Skeletal muscle satellite cell (primary cell): ENCODE data around the gene CBX2.

ENCODE experiments used
- H3K27me3 ChIP-seq: 2 replicates; pipeline ENCODE4 v1.7.0; 2013; ENCODE audit warnings: low read length; ENCODE audit not compliant: control insufficient read depth, insufficient read depth
- H3K36me3 ChIP-seq: 2 replicates; pipeline ENCODE4 v1.7.0; 2013; ENCODE audit warnings: mild to moderate bottlenecking, control low read depth, low read length; ENCODE audit not compliant: insufficient read depth
- H3K4me1 ChIP-seq: 2 replicates; pipeline ENCODE4 v1.7.0; 2013; ENCODE audit warnings: low read length; ENCODE audit not compliant: control insufficient read depth, insufficient read depth
- H3K4me2 ChIP-seq: 2 replicates; pipeline ENCODE4 v1.7.0; 2013; ENCODE audit warnings: mild to moderate bottlenecking, low read length
- H3K4me3 ChIP-seq: 2 replicates; pipeline ENCODE4 v1.7.0; 2013; ENCODE audit warnings: low read length
- H3K9ac ChIP-seq: 2 replicates; pipeline ENCODE4 v1.7.0; 2013; ENCODE audit warnings: mild to moderate bottlenecking, low read depth, low read length, moderate library complexity
- H3K9me3 ChIP-seq: replicated peaks from 2 replicates; pipeline ENCODE4 v1.7.0; 2013; ENCODE audit warnings: mild to moderate bottlenecking, control low read depth, low read length

Gene CBX2

DNA sequence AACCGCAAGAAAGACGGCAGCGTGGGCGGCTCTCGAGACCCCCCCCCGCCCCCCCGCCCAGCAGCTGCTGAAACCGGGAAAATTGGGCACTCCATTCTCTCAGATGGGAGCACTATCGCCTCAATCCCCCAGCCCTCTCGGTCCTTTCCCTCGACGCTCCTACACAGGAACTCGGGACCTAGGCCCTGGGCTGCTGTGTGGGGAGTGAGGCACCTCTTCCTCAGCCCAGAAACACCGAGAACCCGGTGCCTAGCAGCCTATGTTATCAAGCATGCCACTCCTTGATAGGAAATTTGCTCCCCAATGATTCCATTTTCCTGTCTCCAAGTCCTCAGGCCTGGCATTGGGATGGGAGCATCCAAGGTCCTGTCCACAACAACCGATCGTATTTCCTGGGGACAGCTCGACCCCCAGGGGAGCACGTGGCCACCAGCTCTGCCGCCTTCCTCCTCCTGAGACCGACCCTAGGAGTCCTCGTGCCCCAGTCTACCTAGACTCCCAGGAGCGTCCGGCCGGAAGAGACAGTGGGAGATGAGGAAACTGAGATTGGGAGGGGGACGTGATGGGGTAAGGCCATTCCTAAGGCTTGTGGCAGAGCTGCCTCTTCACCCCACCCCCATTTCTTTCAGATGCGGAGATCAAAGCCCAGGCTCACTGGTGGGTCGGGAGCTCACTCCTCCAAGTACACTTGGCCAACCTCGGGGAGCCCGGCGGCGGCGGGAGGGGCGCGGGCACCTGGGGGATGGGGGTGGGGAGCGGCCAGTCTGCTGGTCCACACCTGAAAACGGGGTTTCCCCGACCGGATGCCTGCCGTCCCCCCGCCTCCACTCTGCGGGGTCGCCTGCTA lies 36.4 kb downstream of the CBX2 start:
- H3K36me3 ChIP-seq, result no peaks in the 10 kb centered on the region
- no peaks in the 10 kb centered on the region for H3K9me3 ChIP-seq
- H3K9ac ChIP-seq, result no peak overlapping the region
- H3K4me2 ChIP-seq, result peak overlapping the region; percentile 81
- H3K27me3 ChIP-seq, result peaks cover 75% of the 10 kb centered on the region
- peaks cover 27% of the 10 kb centered on the region for H3K4me1 ChIP-seq
- peak overlapping the region; percentile 60 for H3K4me3 ChIP-seq

GRCh38 chr17:79814974-79815835 lies 37.3 kb downstream of the CBX2 start:
- H3K36me3 ChIP-seq, result no peaks in the 10 kb centered on the region
- H3K4me2 ChIP-seq, result peak overlapping the region; percentile 80
- H3K4me3 ChIP-seq, result peak overlapping the region; percentile 60
- no peaks in the 10 kb centered on the region for H3K9me3 ChIP-seq
- H3K27me3 ChIP-seq, result peaks cover 81% of the 10 kb centered on the region
- H3K4me1 ChIP-seq, result peaks cover 27% of the 10 kb centered on the region
- peak overlapping the region; percentile 23 for H3K9ac ChIP-seq

GRCh38 chr17:79815836-79816461 lies 38.0 kb downstream of the CBX2 start:
- no peak overlapping the region for H3K4me2 ChIP-seq
- no peaks in the 10 kb centered on the region for H3K36me3 ChIP-seq
- no peaks in the 10 kb centered on the region for H3K9me3 ChIP-seq
- peaks cover 23% of the 10 kb centered on the region for H3K4me1 ChIP-seq
- H3K9ac ChIP-seq, result no peak overlapping the region
- H3K27me3 ChIP-seq, result peaks cover 78% of the 10 kb centered on the region
- no peak overlapping the region for H3K4me3 ChIP-seq

- peaks cover 58% of the 10 kb centered on the region for H3K27me3 ChIP-seq
- H3K9me3 ChIP-seq, result no peaks in the 10 kb centered on the region
- H3K4me1 ChIP-seq, result peaks cover 6% of the 10 kb centered on the region
- H3K36me3 ChIP-seq, result no peaks in the 10 kb centered on the region
- H3K4me2 ChIP-seq, result no peak overlapping the region
- H3K9ac ChIP-seq, result no peak overlapping the region
- no peak overlapping the region for H3K4me3 ChIP-seq
Measured at GRCh38 chr17:79818026-79818758, 40.2 kb downstream of the CBX2 start.

DNA sequence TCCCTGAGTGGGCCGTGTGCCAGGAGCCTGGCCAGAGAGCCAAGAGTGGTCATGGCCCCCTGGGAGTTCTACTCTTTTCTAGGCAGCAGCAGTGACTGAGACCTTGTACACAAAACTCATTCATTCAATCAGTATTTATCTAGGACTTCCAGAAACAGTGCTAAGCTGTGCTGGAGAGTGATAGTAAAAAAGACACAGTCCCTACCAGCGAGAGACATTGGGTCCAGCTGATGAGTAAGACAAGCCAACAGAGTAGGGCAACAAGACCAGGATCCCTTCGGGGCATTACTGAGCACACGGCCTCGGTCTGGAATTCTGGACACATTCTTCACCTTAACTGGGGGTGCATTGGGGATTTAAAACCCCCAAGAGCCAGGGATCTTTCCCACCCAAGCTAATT lies 41.1 kb downstream of the CBX2 start:
- no peak overlapping the region for H3K4me3 ChIP-seq
- H3K27me3 ChIP-seq, result peaks cover 57% of the 10 kb centered on the region
- peaks cover 6% of the 10 kb centered on the region for H3K4me1 ChIP-seq
- H3K4me2 ChIP-seq, result no peak overlapping the region
- H3K9ac ChIP-seq, result no peak overlapping the region
- no peaks in the 10 kb centered on the region for H3K36me3 ChIP-seq
- no peaks in the 10 kb centered on the region for H3K9me3 ChIP-seq

DNA sequence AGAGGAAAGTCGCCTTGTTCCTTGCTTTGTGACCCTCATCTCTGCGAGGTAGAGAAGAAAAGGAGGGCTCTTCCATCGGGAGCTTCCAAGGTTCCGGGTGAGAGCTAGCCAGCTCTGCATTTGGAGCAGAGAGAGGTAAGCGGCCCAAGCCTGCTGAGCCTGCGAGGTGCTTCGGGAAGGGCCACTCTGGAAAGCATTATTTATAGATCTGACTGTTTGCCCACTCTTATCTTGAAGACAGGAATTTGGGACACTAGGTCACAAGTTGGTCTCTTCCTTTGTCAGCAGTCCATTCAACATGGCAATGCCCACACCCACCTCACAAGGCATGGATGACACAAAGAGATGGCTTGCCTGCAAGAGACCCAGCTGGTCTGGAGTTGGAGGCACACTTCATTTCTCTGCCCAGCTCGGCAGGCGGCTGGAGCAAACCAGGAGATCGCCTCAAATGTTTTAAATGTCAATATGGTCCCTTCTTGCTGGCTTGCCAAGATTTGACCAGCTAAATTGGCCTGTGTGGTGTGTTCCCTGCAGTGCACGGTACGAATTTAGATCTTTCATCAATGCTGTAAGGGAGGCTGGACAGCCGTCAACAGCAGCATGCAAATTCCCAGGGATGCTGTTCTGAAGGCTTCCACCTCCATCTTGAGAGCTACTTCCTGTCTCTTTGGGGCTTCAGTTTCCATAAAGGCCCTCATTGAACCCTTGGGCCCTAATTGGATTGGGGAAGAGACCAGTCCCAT lies 41.8 kb downstream of the CBX2 start:
- peaks cover 52% of the 10 kb centered on the region for H3K27me3 ChIP-seq
- H3K4me1 ChIP-seq, result peaks cover 5% of the 10 kb centered on the region
- H3K4me3 ChIP-seq, result no peak overlapping the region

GRCh38 chr17:79820959-79821330 lies 43.0 kb downstream of the CBX2 start:
- H3K9me3 ChIP-seq, result no peaks in the 10 kb centered on the region
- H3K4me3 ChIP-seq, result no peak overlapping the region
- H3K9ac ChIP-seq, result no peak overlapping the region
- H3K4me1 ChIP-seq, result no peaks in the 10 kb centered on the region
- no peak overlapping the region for H3K4me2 ChIP-seq
- H3K36me3 ChIP-seq, result no peaks in the 10 kb centered on the region
- H3K27me3 ChIP-seq, result peaks cover 50% of the 10 kb centered on the region

More for the DNA sequence above, 41.8 kb downstream of the CBX2 start:
- H3K36me3 ChIP-seq, result no peaks in the 10 kb centered on the region
- no peak overlapping the region for H3K4me2 ChIP-seq
- no peaks in the 10 kb centered on the region for H3K9me3 ChIP-seq
- no peak overlapping the region for H3K9ac ChIP-seq

DNA sequence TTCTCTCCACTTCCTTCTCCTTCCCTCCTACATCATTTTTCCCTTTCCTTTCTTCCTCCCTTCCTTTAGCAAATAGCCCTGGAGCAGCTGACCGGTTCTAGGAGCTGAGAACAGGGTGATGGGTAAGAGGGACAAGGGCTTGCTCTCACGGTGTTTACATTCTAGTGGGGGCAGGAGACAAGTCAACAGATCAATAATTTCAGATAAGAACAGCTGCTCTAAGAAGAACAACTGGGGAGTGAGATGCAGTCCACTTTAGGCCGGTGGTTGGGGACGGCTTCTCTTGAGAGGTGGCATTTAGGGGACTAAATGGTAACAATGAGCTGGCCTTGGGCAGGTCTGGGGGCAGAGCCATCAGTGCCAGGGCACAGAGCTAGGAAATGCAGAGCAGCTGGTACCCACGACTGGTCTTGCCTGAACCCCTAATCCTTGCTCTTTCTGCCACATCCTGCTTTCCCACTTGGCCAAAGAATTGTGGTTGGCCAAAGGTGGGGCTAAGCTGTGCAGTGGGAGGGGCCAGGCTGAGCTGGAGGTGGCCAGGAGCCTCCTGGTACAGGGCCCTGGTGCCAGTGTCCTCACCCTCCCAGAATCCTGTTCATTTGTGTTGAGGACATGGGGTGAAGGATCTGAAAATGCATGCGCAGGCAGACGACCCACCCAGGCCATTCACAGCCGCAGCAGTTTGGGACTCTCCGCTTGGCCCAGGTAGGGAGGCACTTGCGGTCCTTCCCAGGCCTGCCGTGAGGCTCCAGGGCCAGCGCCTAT lies 43.6 kb downstream of the CBX2 start:
- Histone ChIP-seq H3K9me3 (no peaks in the 10 kb centered on the region), H3K4me1 (no peaks in the 10 kb centered on the region), H3K4me2 (no peak overlapping the region), H3K4me3 (no peak overlapping the region), H3K36me3 (no peaks in the 10 kb centered on the region), H3K9ac (no peak overlapping the region), H3K27me3 (peaks cover 50% of the 10 kb centered on the region)

DNA sequence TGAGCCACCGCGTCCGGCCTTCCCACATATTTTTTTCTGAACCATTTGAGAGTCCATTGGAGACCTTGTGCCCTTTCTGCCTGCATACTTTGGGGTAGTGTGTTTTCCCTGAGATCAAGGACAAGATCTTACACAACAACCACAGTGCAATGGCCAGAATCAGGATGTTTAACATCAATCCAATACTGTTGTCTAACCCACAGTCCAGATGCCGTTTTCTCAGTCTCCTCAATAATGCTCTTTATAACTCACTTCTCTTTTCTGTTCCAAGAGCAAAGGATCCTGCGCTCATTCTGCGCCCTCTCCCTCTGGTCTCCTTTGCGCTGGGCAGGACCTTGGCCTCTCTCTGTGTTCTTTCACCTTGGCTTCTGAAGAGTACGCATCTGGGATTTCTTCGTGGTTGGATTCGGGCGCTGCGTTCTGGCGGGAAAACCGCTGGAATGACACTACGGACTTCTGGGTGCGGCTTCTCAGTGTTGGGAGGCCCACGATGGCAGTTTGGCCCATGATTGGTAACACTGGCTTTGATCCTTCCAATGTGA lies 44.7 kb downstream of the CBX2 start:
- Histone ChIP-seq H3K9me3 (no peaks in the 10 kb centered on the region), H3K9ac (no peak overlapping the region), H3K4me3 (no peak overlapping the region), H3K36me3 (no peaks in the 10 kb centered on the region), H3K4me1 (no peaks in the 10 kb centered on the region), H3K4me2 (no peak overlapping the region), H3K27me3 (peaks cover 43% of the 10 kb centered on the region)

DNA sequence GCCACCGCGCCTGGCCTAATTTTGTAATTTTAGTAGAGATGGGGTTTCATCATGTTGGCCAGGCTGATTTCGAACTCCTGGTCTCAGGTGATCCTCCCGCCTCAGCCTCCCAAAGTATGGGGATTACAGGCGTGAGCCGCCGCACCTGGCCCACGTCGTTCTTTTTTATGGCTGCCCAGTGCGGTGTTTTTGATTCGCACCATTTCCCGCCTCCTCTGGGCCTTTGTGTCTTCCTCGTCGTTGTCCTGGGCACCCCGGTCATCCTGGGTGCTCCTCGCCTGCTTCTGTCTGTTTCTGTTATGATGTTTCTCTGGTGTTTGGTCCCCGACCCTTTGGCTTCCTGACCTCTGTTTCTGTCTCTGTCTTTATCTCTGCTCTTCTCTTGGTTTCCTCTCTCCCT lies 46.3 kb downstream of the CBX2 start:
- Histone ChIP-seq H3K9ac (no peak overlapping the region), H3K27me3 (peaks cover 28% of the 10 kb centered on the region), H3K36me3 (no peaks in the 10 kb centered on the region), H3K4me3 (no peak overlapping the region), H3K4me1 (no peaks in the 10 kb centered on the region), H3K9me3 (no peaks in the 10 kb centered on the region), H3K4me2 (no peak overlapping the region)
